Choroid plexus epithelial cell (primary cell): ENCODE results near the gene RAD51B.

ENCODE experiments used
- DNase-seq: peaks from one replicate; pipeline ENCODE4 v3.0.0-alpha.2; 2010; ENCODE audit warnings: low read depth
- H3K4me3 ChIP-seq: 2 replicates; pipeline ENCODE4 v1.5.1; 2011; ENCODE audit warnings: low read depth, mild to moderate bottlenecking, control low read depth, low read length, moderate library complexity
- CTCF ChIP-seq: conservative IDR thresholded peaks from 2 replicates; pipeline ENCODE4 v1.5.1; 2011; ENCODE audit warnings: low read depth, mild to moderate bottlenecking, control low read depth, inconsistent platforms, low read length, moderate library complexity

Gene RAD51B

GRCh38 chr14:68627868-68628604, 808.5 kb downstream of the RAD51B start:
- DNase-seq = no peak

GRCh38 chr14:68628605-68629310, 809.2 kb downstream of the RAD51B start:
- no peak for DNase-seq
- no peak for TF ChIP-seq CTCF
- H3K4me3 ChIP-seq = peak overlapping the region; percentile 37

More at GRCh38 chr14:68627868-68628604, 808.5 kb downstream of the RAD51B start:
- H3K4me3 ChIP-seq = peak overlapping the region; percentile 37
- TF ChIP-seq CTCF = no peak

GRCh38 chr14:68630081-68630571, 810.5 kb downstream of the RAD51B start:
- no peak for TF ChIP-seq CTCF
- DNase-seq = no peak
- no peak overlapping the region for H3K4me3 ChIP-seq

- TF ChIP-seq CTCF = no peak
- no peak for DNase-seq
- H3K4me3 ChIP-seq = no peak overlapping the region
Observed at GRCh38 chr14:68630611-68631393, 811.2 kb downstream of the RAD51B start.

GRCh38 chr14:68631394-68632053, 811.9 kb downstream of the RAD51B start:
- no peak overlapping the region for H3K4me3 ChIP-seq
- no peak for DNase-seq
- no peak for TF ChIP-seq CTCF

GRCh38 chr14:68632054-68632895, 812.7 kb downstream of the RAD51B start:
- no peak for TF ChIP-seq CTCF
- H3K4me3 ChIP-seq = no peak overlapping the region

More at GRCh38 chr14:68632054-68632895, 812.7 kb downstream of the RAD51B start:
- no peak for DNase-seq
